ENCODE measurements around the gene ETV4.

Gene ETV4

DNA sequence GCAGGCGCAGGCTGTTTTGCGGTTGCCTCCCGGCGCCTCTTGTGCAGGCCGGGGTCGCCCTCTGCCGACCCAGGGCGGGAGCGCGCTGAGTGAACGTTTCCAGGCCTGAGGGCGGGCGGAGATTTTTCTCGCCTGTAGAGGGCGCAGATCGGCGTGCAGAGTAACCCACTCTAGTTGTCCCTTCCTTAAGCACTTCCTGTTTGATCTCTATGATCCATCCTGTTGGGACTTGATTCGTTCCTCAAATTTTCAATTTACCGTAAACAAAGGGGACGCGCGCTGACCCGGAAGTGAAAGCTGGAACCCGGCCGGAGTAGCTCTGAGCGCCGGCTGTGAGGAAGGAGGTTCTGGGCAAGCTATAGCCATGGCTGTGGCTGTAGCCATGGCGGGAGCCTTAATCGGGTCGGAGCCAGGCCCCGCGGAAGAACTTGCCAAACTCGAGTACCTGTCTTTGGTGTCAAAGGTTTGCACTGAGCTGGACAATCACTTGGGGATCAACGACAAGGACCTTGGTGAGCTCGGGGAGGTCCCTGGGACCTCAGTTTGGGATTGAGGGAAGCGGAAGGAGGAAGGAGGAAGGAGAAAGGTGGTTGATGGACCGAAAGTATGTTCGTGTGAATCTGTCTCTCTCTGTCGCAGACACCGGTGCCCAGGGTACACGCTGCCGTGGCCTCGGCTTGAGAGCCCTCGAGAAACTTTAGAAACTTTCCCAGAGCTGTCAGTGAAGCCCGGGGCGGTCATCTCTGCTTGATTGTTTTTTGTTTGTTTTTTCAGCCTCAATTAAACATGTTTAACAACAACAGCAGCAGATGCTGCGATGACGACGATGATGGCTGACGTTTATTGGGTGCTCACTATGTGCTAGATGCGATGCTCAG lies 62.2 kb downstream of the ETV4 start, which contains the start of gene DHX8:
Gene DHX8, plus strand, starts transcription at position 302 of the 878 bp plus-strand sequence. Its CDS starts 63 bp downstream, at position 365.
- TF ChIP-seq ZNF384 (IDR thresholded peaks at IDR 0.05) (no peak), FOXA1 (IDR thresholded peaks at IDR 0.05) (no peak), FOXK2 (IDR thresholded peaks at IDR 0.05) (peak; percentile 98), PKNOX1 (IDR thresholded peaks at IDR 0.05) (peak; percentile 16; the same call in 1 of the 2 replicates), ELF4 (IDR thresholded peaks at IDR 0.05) (peak; percentile 95), NFRKB (IDR thresholded peaks at IDR 0.05) (0 out of 2 replicates have a peak, but pooled peaks have one; percentile 52), SUZ12 (IDR thresholded peaks at IDR 0.05) (no peak), CTBP1 (IDR thresholded peaks at IDR 0.05; ENCODE audit: borderline replicate concordance) (no peak; the same call in 1 of the 2 replicates), L3MBTL2 (conservative IDR thresholded peaks at IDR 0.05) (no peak), TARDBP (IDR thresholded peaks at IDR 0.05) (no peak), FOXM1 (IDR thresholded peaks at IDR 0.05; ENCODE audit: borderline replicate concordance) (peak; percentile 92), BHLHE40 (IDR thresholded peaks at IDR 0.05; ENCODE audit: borderline replicate concordance) (no peak), SP1 (IDR thresholded peaks at IDR 0.05) (no peak), ARNT (IDR thresholded peaks at IDR 0.05) (no peak), HDGF (IDR thresholded peaks at IDR 0.05; ENCODE audit: borderline replicate concordance) (no peak)
- ChIA-PET CTCF (interaction anchor here (0.5 to 3.3 kb wide), 34 partner anchors 10 to 958 kb away, joined by 3 to 103 read pairs (median 4); partner anchors contain the start of genes ARL4D and BRCA1), POLR2A (interaction anchor here (0.8 to 6.4 kb wide), 18 partner anchors 14 to 486 kb away, joined by 3 to 117 read pairs (median 4); partner anchors contain the start of genes ARL4D, BRCA1 and RPL27)
- DNase-seq (ENCODE audit: extremely low spot score) = peak; percentile 91

- TF ChIP-seq HDGF (IDR thresholded peaks at IDR 0.05; ENCODE audit: borderline replicate concordance) (no peak), BHLHE40 (IDR thresholded peaks at IDR 0.05; ENCODE audit: borderline replicate concordance) (no peak), FOXM1 (IDR thresholded peaks at IDR 0.05; ENCODE audit: borderline replicate concordance) (no peak), ELF4 (IDR thresholded peaks at IDR 0.05) (no peak), LEF1 (IDR thresholded peaks at IDR 0.05; ENCODE audit: borderline replicate concordance) (no peak), L3MBTL2 (conservative IDR thresholded peaks at IDR 0.05) (no peak), TARDBP (IDR thresholded peaks at IDR 0.05) (no peak), SUZ12 (IDR thresholded peaks at IDR 0.05) (no peak)
- DNase-seq (ENCODE audit: extremely low spot score) = no peak
- ChIA-PET POLR2A (interaction anchor here (1.0 to 6.4 kb wide), 5 partner anchors 66 to 114 kb away, joined by 4 to 117 read pairs (median 73); partner anchors contain the start of gene ARL4D), CTCF (interaction anchor here (0.6 to 3.3 kb wide), 5 partner anchors 7 to 114 kb away, joined by 3 to 103 read pairs (median 19); partner anchors contain the start of gene ARL4D)
Measured at GRCh38 chr17:43482103-43483012, 63.8 kb downstream of the ETV4 start.

GRCh38 chr17:43479948-43480347 lies 66.2 kb downstream of the ETV4 start:
- CTCF ChIA-PET = interaction anchor here (1.1 to 3.5 kb wide), 2 partner anchors 76 to 86 kb away, joined by 3 to 16 read pairs; no protein-coding TSS in a partner anchor
- TF ChIP-seq HDGF (IDR thresholded peaks at IDR 0.05; ENCODE audit: borderline replicate concordance) = no peak
- no peak for TF ChIP-seq BHLHE40 (IDR thresholded peaks at IDR 0.05; ENCODE audit: borderline replicate concordance)
- TF ChIP-seq L3MBTL2 (conservative IDR thresholded peaks at IDR 0.05) = no peak
- no peak for TF ChIP-seq ELF4 (IDR thresholded peaks at IDR 0.05)
- no peak for TF ChIP-seq PKNOX1 (IDR thresholded peaks at IDR 0.05)
- no peak for TF ChIP-seq FOXK2 (IDR thresholded peaks at IDR 0.05)
- TF ChIP-seq FOXM1 (IDR thresholded peaks at IDR 0.05; ENCODE audit: borderline replicate concordance) = no peak
- TF ChIP-seq ZNF384 (IDR thresholded peaks at IDR 0.05) = no peak
- TF ChIP-seq CTBP1 (IDR thresholded peaks at IDR 0.05; ENCODE audit: borderline replicate concordance) = no peak
- POLR2A ChIA-PET = interaction anchor here (1.5 to 6.4 kb wide), 2 partner anchors 81 to 112 kb away, joined by 3 to 117 read pairs; partner anchors contain the start of gene ARL4D
- DNase-seq (ENCODE audit: extremely low spot score) = no peak
